Measurements from ENCODE around the gene SEZ6. TPM values are rescaled to one million over a fixed set of nuclear protein-coding genes. Genes with fewer than 3 reads are reported as not detected.

The SEZ6 gene
- total RNA-seq, 1 donor, result not detected

DNA sequence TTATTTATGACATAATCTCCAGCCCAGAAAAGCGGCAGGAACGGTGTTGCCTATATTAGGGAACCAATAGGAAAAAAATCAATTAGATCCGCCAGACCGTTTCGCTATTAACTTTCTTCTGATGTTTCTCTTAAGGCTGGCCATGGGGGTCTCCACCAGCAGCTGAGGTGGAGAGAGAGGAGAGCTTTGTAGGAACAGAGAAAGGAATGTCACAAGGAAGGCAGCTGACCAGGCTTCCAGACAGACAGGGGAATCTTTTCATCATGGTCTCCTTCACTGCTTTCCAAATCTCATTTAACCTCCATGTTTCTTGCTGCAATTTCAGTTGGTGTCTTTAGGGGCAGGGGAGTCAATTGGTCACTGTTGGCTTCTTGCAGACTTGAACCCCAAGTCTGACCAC is 8.9 kb upstream of the SEZ6 start:
- H3K4me3 ChIP-seq (ENCODE audit: low read depth, low read length), result no peak overlapping the region
- no peak for DNase-seq (ENCODE audit: low read depth)
- TF ChIP-seq, protein P1, sequence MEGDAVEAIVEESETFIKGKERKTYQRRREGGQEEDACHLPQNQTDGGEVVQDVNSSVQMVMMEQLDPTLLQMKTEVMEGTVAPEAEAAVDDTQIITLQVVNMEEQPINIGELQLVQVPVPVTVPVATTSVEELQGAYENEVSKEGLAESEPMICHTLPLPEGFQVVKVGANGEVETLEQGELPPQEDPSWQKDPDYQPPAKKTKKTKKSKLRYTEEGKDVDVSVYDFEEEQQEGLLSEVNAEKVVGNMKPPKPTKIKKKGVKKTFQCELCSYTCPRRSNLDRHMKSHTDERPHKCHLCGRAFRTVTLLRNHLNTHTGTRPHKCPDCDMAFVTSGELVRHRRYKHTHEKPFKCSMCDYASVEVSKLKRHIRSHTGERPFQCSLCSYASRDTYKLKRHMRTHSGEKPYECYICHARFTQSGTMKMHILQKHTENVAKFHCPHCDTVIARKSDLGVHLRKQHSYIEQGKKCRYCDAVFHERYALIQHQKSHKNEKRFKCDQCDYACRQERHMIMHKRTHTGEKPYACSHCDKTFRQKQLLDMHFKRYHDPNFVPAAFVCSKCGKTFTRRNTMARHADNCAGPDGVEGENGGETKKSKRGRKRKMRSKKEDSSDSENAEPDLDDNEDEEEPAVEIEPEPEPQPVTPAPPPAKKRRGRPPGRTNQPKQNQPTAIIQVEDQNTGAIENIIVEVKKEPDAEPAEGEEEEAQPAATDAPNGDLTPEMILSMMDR (IDR thresholded peaks at IDR 0.05; ENCODE audit: insufficient read depth, low read length), result no peak

DNA sequence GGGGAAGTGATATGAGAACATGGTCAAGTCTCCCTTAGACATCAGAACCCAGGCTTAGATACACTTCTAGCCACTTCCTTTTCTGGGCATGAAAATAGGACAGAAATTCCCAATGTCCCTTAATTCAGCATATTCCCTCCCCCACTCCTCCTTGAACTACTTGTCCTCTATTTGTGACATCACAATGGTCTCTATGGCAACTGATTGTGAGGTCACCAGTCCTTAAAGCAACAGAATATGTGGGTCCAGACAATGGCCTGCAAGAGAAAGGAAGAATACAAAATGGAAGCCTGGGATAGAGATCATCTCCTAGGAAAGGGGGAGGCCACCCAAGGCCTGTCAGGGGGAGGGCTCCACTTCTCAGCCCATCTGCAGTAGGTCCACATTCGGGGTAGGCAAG is 6.7 kb upstream of the SEZ6 start:
- no peak for DNase-seq (ENCODE audit: low read depth)

DNA sequence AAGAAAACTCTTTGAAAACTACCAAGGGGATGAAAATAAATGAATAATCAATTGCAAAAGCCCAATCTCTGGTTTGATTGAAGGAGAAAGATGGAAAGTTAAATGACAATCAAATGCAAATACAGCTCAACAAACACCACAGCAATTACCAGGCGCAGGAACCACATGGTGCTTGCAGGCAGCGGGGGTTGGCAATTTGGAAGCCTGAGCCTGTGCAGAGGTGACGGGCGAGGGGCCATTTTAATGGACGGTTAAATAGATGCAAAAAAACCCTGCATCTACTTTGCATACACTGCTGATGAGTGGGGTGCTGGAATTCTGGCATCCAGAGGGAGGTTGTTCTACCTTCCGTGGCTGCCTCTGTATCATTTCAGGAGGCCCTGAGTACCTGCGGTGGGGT is 4.8 kb upstream of the SEZ6 start:
- DNase-seq (ENCODE audit: low read depth), result no peak
- TF ChIP-seq, protein P1 (IDR thresholded peaks at IDR 0.05; ENCODE audit: insufficient read depth, low read length), result no peak
- no peak overlapping the region for H3K4me3 ChIP-seq (ENCODE audit: low read depth, low read length)

More for the DNA sequence above, 6.7 kb upstream of the SEZ6 start:
- TF ChIP-seq, protein P1 (IDR thresholded peaks at IDR 0.05; ENCODE audit: insufficient read depth, low read length), result no peak
- H3K4me3 ChIP-seq (ENCODE audit: low read depth, low read length), result no peak overlapping the region

DNA sequence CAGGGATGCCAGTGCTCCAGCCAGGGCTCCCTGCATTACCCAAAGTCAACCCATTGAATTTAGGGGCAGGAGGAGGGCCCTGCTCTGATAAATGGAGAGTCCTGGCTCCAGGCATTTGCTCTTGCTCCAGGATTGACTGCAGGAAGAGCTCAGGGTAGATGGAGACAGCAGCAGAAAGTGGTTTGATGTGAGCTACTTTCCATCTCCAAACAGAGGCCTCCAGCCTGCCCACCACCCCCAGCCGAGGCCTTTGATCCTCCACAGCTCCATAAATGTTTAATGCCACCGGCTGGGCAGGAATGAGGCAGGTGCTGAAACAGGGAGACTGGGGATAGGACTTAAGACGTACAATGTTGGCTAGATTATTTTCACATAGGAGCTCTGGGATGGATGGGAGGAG is 4.3 kb upstream of the SEZ6 start:
- DNase-seq (ENCODE audit: low read depth), result no peak
- H3K4me3 ChIP-seq (ENCODE audit: low read depth, low read length), result no peak overlapping the region
- TF ChIP-seq, protein P1 (IDR thresholded peaks at IDR 0.05; ENCODE audit: insufficient read depth, low read length), result no peak

DNA sequence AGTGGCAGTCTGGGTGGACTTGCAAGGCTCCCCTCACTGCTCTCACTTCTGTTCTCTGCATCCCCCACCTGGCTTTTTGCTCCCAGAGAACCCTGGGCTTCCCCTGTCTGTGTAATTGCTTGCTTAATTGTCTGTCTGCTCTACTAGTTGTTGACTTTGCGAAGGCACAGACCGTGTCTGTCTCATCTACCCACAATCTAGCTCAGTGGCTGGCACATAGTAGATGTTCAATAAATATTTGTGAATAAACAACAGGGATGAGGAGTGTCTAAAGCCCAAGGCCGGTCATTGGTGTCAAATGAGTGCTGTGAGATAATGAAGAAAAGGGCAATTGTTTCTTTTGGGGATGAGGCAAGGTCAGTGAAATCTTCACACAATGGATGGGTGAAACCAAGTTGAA is 2.8 kb upstream of the SEZ6 start:
- DNase-seq (ENCODE audit: low read depth), result no peak
- no peak overlapping the region for H3K4me3 ChIP-seq (ENCODE audit: low read depth, low read length)
- TF ChIP-seq, protein P1 (IDR thresholded peaks at IDR 0.05; ENCODE audit: insufficient read depth, low read length), result no peak

DNA sequence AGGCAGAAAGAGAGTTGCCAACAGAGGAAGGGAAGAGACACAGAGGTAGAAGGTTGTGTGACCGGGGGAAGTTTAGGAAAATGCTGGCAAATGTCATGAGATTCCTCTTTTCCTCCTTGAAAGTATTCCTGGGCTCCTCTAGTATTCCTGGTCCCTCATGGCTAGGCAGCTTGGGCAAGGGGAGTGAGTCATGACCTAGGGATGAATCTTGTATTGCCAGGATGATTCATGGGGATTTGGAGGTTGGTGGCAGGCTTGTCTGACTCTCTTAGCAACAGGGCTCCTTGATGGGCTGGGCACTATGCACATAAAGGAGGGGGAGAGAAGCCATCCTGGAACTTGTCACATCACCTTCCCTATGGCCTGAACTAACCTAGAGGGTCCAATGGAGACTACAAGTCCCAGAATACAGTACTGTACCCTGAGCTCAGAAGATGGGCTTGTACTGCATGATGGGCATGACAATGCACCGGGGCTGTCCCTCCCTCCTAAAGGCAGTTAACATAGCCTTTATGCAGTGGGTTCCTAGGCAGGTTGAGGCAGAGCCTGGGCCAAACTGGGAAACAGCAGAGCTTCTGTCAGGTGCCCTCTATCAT is 2.1 kb upstream of the SEZ6 start:
- DNase-seq (ENCODE audit: low read depth), result peak; percentile 15
- no peak overlapping the region for H3K4me3 ChIP-seq (ENCODE audit: low read depth, low read length)
- TF ChIP-seq, protein P1 (IDR thresholded peaks at IDR 0.05; ENCODE audit: insufficient read depth, low read length), result no peak

DNA sequence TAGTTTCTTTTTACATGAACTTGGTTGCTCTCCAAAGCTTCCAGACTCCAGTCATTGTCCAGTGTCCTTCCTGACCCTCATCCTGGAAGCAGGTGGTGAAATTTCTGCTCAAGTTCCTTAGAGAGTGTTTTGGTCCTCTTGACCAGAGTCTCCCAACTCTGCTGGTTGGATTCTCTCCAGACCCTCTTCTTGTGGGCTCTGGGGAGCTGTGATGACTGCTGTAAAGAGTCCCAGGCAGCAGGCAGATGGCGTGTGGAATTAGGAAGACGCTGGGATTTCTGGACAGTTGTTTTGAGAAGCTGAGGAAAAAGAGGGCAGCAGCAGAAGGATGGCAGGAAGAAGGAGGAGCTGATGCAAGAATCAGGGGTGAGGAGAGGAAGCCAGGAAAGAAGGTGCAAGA is 1.6 kb upstream of the SEZ6 start:
- TF ChIP-seq, protein P1 (IDR thresholded peaks at IDR 0.05; ENCODE audit: insufficient read depth, low read length), result no peak
- H3K4me3 ChIP-seq (ENCODE audit: low read depth, low read length), result no peak overlapping the region
- no peak for DNase-seq (ENCODE audit: low read depth)
